ENCODE data around the gene RYR3. TPM values are rescaled to one million over a fixed set of nuclear protein-coding genes. Genes with fewer than 3 reads are reported as not detected.

RYR3 gene
- total RNA-seq, 1 experiment from 2014 or later: not detected

- CTCF ChIA-PET: no interaction called here
- POLR2A ChIA-PET (ENCODE audit: low non-redundant PET): no interaction called here
- intact Hi-C loops (cut with micrococcal nuclease; ENCODE audit: unreplicated experiment): loop anchor here (10.0 kb wide), 1 partner anchor 62 kb away; no protein-coding TSS in a partner anchor
- Histone ChIP-seq H3K4me3 (ENCODE audit: low read depth, low read length, poor library complexity, severe bottlenecking) (no peak overlapping the region), H3K36me3 (ENCODE audit: insufficient read depth, low read length, poor library complexity, severe bottlenecking) (no peaks in the 10 kb centered on the region), H3K9me3 (ENCODE audit: low read depth, low read length, poor library complexity, severe bottlenecking) (no peaks in the 10 kb centered on the region), H3K27me3 (replicated peaks; ENCODE audit: insufficient read depth, low read depth, low read length, poor library complexity) (peaks cover 20% of the 10 kb centered on the region), H3K4me1 (ENCODE audit: insufficient read depth, low read length, poor library complexity, severe bottlenecking) (no peaks in the 10 kb centered on the region), H3K27ac (ENCODE audit: low read depth, low read length, poor library complexity, severe bottlenecking) (no peak overlapping the region)
- DNase-seq (ENCODE audit: low spot score): no peak
- no peak for TF ChIP-seq CTCF (conservative IDR thresholded peaks at IDR 0.05; ENCODE audit: low read depth, low read length)
- TF ChIP-seq EZH2 (IDR thresholded peaks at IDR 0.05; ENCODE audit: borderline replicate concordance, low read depth, low read length, poor library complexity, severe bottlenecking): no peak
- no TSS peak for BruUV-seq (replicated peaks)
Measured at GRCh38 chr15:33693166-33693800, 382.5 kb downstream of the RYR3 start.

GRCh38 chr15:33698126-33698525 lies 387.4 kb downstream of the RYR3 start:
- Histone ChIP-seq H3K27me3 (replicated peaks; ENCODE audit: insufficient read depth, low read depth, low read length, poor library complexity) (peaks cover 23% of the 10 kb centered on the region), H3K36me3 (ENCODE audit: insufficient read depth, low read length, poor library complexity, severe bottlenecking) (no peaks in the 10 kb centered on the region), H3K4me1 (ENCODE audit: insufficient read depth, low read length, poor library complexity, severe bottlenecking) (no peaks in the 10 kb centered on the region), H3K4me3 (ENCODE audit: low read depth, low read length, poor library complexity, severe bottlenecking) (no peak overlapping the region), H3K9me3 (ENCODE audit: low read depth, low read length, poor library complexity, severe bottlenecking) (no peaks in the 10 kb centered on the region), H3K27ac (ENCODE audit: low read depth, low read length, poor library complexity, severe bottlenecking) (no peak overlapping the region)
- DNase-seq (ENCODE audit: low spot score): no peak
- intact Hi-C loops (cut with micrococcal nuclease; ENCODE audit: unreplicated experiment): loop anchor here (10.0 kb wide), 1 partner anchor 57 kb away; no protein-coding TSS in a partner anchor
- ChIA-PET CTCF (no interaction called here), POLR2A (ENCODE audit: low non-redundant PET) (no interaction called here)
- no TSS peak for BruUV-seq (replicated peaks)
- TF ChIP-seq EZH2 (IDR thresholded peaks at IDR 0.05; ENCODE audit: borderline replicate concordance, low read depth, low read length, poor library complexity, severe bottlenecking) (no peak), CTCF (conservative IDR thresholded peaks at IDR 0.05; ENCODE audit: low read depth, low read length) (no peak)

GRCh38 chr15:33699145-33699544 lies 388.4 kb downstream of the RYR3 start:
- CTCF ChIA-PET: no interaction called here

More at GRCh38 chr15:33699145-33699544, 388.4 kb downstream of the RYR3 start:
- BruUV-seq (replicated peaks): no TSS peak
- TF ChIP-seq CTCF (conservative IDR thresholded peaks at IDR 0.05; ENCODE audit: low read depth, low read length) (no peak), EZH2 (IDR thresholded peaks at IDR 0.05; ENCODE audit: borderline replicate concordance, low read depth, low read length, poor library complexity, severe bottlenecking) (no peak)
- no peak for DNase-seq (ENCODE audit: low spot score)
- H3K4me1 ChIP-seq (ENCODE audit: insufficient read depth, low read length, poor library complexity, severe bottlenecking): no peaks in the 10 kb centered on the region
- intact Hi-C loops (cut with micrococcal nuclease; ENCODE audit: unreplicated experiment): loop anchor here (10.0 kb wide), 1 partner anchor 56 kb away; no protein-coding TSS in a partner anchor
- no peak overlapping the region for H3K4me3 ChIP-seq (ENCODE audit: low read depth, low read length, poor library complexity, severe bottlenecking)
- H3K27me3 ChIP-seq (replicated peaks; ENCODE audit: insufficient read depth, low read depth, low read length, poor library complexity): peaks cover 23% of the 10 kb centered on the region
- no peaks in the 10 kb centered on the region for H3K9me3 ChIP-seq (ENCODE audit: low read depth, low read length, poor library complexity, severe bottlenecking)
- no peak overlapping the region for H3K27ac ChIP-seq (ENCODE audit: low read depth, low read length, poor library complexity, severe bottlenecking)
- no peaks in the 10 kb centered on the region for H3K36me3 ChIP-seq (ENCODE audit: insufficient read depth, low read length, poor library complexity, severe bottlenecking)
- POLR2A ChIA-PET (ENCODE audit: low non-redundant PET): no interaction called here

All from A673 (cell line).